ENCODE results near the gene SYT6.

The SYT6 gene

GRCh38 chr1:114086601-114087368, 66.9 kb downstream of the SYT6 start:
- no peak for DNase-seq (ENCODE audit: extremely low spot score)
- POLR2A ChIA-PET: no interaction called here
- CTCF ChIA-PET: no interaction called here
- TF ChIP-seq ELF4 (IDR thresholded peaks at IDR 0.05) (no peak), ZNF384 (IDR thresholded peaks at IDR 0.05) (no peak), TARDBP (IDR thresholded peaks at IDR 0.05) (no peak), FOXA1 (IDR thresholded peaks at IDR 0.05) (no peak), BHLHE40 (IDR thresholded peaks at IDR 0.05; ENCODE audit: borderline replicate concordance) (no peak), L3MBTL2 (conservative IDR thresholded peaks at IDR 0.05) (no peak), FOXM1 (IDR thresholded peaks at IDR 0.05; ENCODE audit: borderline replicate concordance) (no peak), FOXK2 (IDR thresholded peaks at IDR 0.05) (no peak), SP1 (IDR thresholded peaks at IDR 0.05) (no peak), ARNT (IDR thresholded peaks at IDR 0.05) (no peak), CTBP1 (IDR thresholded peaks at IDR 0.05; ENCODE audit: borderline replicate concordance) (no peak), NFRKB (IDR thresholded peaks at IDR 0.05) (no peak), PKNOX1 (IDR thresholded peaks at IDR 0.05) (no peak), SUZ12 (IDR thresholded peaks at IDR 0.05) (no peak), HDGF (IDR thresholded peaks at IDR 0.05; ENCODE audit: borderline replicate concordance) (no peak), LEF1 (IDR thresholded peaks at IDR 0.05; ENCODE audit: borderline replicate concordance) (no peak)

GRCh38 chr1:114082867-114083585, 70.6 kb downstream of the SYT6 start:
- CTCF ChIA-PET: no interaction called here
- TF ChIP-seq FOXK2 (IDR thresholded peaks at IDR 0.05) (no peak), CTBP1 (IDR thresholded peaks at IDR 0.05; ENCODE audit: borderline replicate concordance) (no peak), PKNOX1 (IDR thresholded peaks at IDR 0.05) (no peak), FOXA1 (IDR thresholded peaks at IDR 0.05) (no peak), SUZ12 (IDR thresholded peaks at IDR 0.05) (no peak), TARDBP (IDR thresholded peaks at IDR 0.05) (no peak), ARNT (IDR thresholded peaks at IDR 0.05) (no peak), HDGF (IDR thresholded peaks at IDR 0.05; ENCODE audit: borderline replicate concordance) (no peak), L3MBTL2 (conservative IDR thresholded peaks at IDR 0.05) (no peak), FOXM1 (IDR thresholded peaks at IDR 0.05; ENCODE audit: borderline replicate concordance) (no peak), NFRKB (IDR thresholded peaks at IDR 0.05) (no peak)
- POLR2A ChIA-PET: no interaction called here
- no peak for DNase-seq (ENCODE audit: extremely low spot score)

- DNase-seq (ENCODE audit: extremely low spot score): no peak
- TF ChIP-seq PKNOX1 (IDR thresholded peaks at IDR 0.05) (peak; percentile 33; the same call in 1 of the 2 replicates), FOXA1 (IDR thresholded peaks at IDR 0.05) (no peak), ELF4 (IDR thresholded peaks at IDR 0.05) (no peak)
- ChIA-PET CTCF (no interaction called here), POLR2A (no interaction called here)
Measured at GRCh38 chr1:114082304-114082630, 71.4 kb downstream of the SYT6 start.

GRCh38 chr1:114081437-114082303, 72.0 kb downstream of the SYT6 start:
- ChIA-PET POLR2A (no interaction called here), CTCF (no interaction called here)
- no peak for TF ChIP-seq L3MBTL2 (conservative IDR thresholded peaks at IDR 0.05)
- no peak for TF ChIP-seq NFRKB (IDR thresholded peaks at IDR 0.05)
- TF ChIP-seq ZNF384 (IDR thresholded peaks at IDR 0.05): no peak
- TF ChIP-seq ARNT (IDR thresholded peaks at IDR 0.05): no peak
- TF ChIP-seq TARDBP (IDR thresholded peaks at IDR 0.05): no peak
- no peak for TF ChIP-seq LEF1 (IDR thresholded peaks at IDR 0.05; ENCODE audit: borderline replicate concordance)
- no peak for TF ChIP-seq HDGF (IDR thresholded peaks at IDR 0.05; ENCODE audit: borderline replicate concordance)
- no peak for TF ChIP-seq FOXM1 (IDR thresholded peaks at IDR 0.05; ENCODE audit: borderline replicate concordance)
- TF ChIP-seq CTBP1 (IDR thresholded peaks at IDR 0.05; ENCODE audit: borderline replicate concordance): no peak
- DNase-seq (ENCODE audit: extremely low spot score): no peak

- no peak for TF ChIP-seq PKNOX1 (IDR thresholded peaks at IDR 0.05)
- TF ChIP-seq SP1 (IDR thresholded peaks at IDR 0.05): no peak
- TF ChIP-seq FOXA1 (IDR thresholded peaks at IDR 0.05): no peak
- no peak for TF ChIP-seq BHLHE40 (IDR thresholded peaks at IDR 0.05; ENCODE audit: borderline replicate concordance)
- no peak for TF ChIP-seq NFRKB (IDR thresholded peaks at IDR 0.05)
- no peak for TF ChIP-seq ZNF384 (IDR thresholded peaks at IDR 0.05)
- no peak for TF ChIP-seq ELF4 (IDR thresholded peaks at IDR 0.05)
- TF ChIP-seq LEF1 (IDR thresholded peaks at IDR 0.05; ENCODE audit: borderline replicate concordance): no peak
- TF ChIP-seq SUZ12 (IDR thresholded peaks at IDR 0.05): no peak
- TF ChIP-seq ARNT (IDR thresholded peaks at IDR 0.05): no peak
- no peak for TF ChIP-seq FOXM1 (IDR thresholded peaks at IDR 0.05; ENCODE audit: borderline replicate concordance)
- no peak for TF ChIP-seq TARDBP (IDR thresholded peaks at IDR 0.05)
- no peak for TF ChIP-seq FOXK2 (IDR thresholded peaks at IDR 0.05)
- no peak for TF ChIP-seq L3MBTL2 (conservative IDR thresholded peaks at IDR 0.05)
- no peak for TF ChIP-seq CTBP1 (IDR thresholded peaks at IDR 0.05; ENCODE audit: borderline replicate concordance)
- TF ChIP-seq HDGF (IDR thresholded peaks at IDR 0.05; ENCODE audit: borderline replicate concordance): no peak
- no peak for DNase-seq (ENCODE audit: extremely low spot score)
- ChIA-PET CTCF (no interaction called here), POLR2A (no interaction called here)
Measured at GRCh38 chr1:114080511-114081436, 72.9 kb downstream of the SYT6 start.

Data from HEK293T (cell line).